Endothelial cell of umbilical vein (primary cell): ENCODE results near the gene MALRD1. TPM values are rescaled to one million over a fixed set of nuclear protein-coding genes. Genes with fewer than 3 reads are reported as not detected.

Experiments used
- BruUV-seq: library from RNA; stranded (reverse); fragments of 400-500 nt; replicated peaks from 2 replicates; lab custom pipeline; 2021; lab: Mats Ljungman, UMichigan
- CTCF ChIA-PET: fragments of 300-600, 350-600 bp; sonication (Branson Sonifier 250); formaldehyde crosslinking; loops from one replicate; lab custom pipeline; 2021; ENCODE audit warnings: antibody characterized with exemption, inconsistent platforms; lab: Charles Lee
- POLR2A ChIA-PET: fragments of 300-600, 350-600 bp; sonication (Branson Sonifier 250); formaldehyde crosslinking; loops from one replicate; lab custom pipeline; 2021; ENCODE audit warnings: antibody characterized with exemption, inconsistent platforms; lab: Charles Lee
- DNase-seq: peaks from one replicate; pipeline ENCODE4 v3.0.0-alpha.2; 2011; ENCODE audit warnings: low read depth, low spot score
- FAIRE-seq: peaks from 2 replicates; lab custom pipeline; 2011; peaks lifted over from hg19 to GRCh38; lab: Jason Lieb, UNC
- H2AFZ ChIP-seq: 2 replicates; pipeline ENCODE4 v1.6.0; 2012; ENCODE audit warnings: low read depth, low read length, control low read depth, inconsistent platforms
- H3K27ac ChIP-seq: 2 replicates; pipeline ENCODE4 v1.5.1; 2011; ENCODE audit warnings: low read depth, mild to moderate bottlenecking, control low read depth, low read length, moderate library complexity; ENCODE audit not compliant: insufficient read depth
- H3K27me3 ChIP-seq, 2 experiments: 2 replicates each; pipeline versions ENCODE4 v1.6.0 to v1.6.1; 2011; ENCODE audit warnings: low read length in 2 of 2, mixed read lengths in 1 of 2; ENCODE audit not compliant: control insufficient read depth in 2 of 2, insufficient read depth in 2 of 2
- H3K36me3 ChIP-seq, 2 experiments: 2 replicates in 1 of 2; 3 replicates in 1 of 2; pipeline ENCODE4 v1.5.1; 2011; ENCODE audit warnings: low read length in 2 of 2, mild to moderate bottlenecking in 1 of 2, moderate library complexity in 1 of 2; ENCODE audit not compliant: control insufficient read depth in 2 of 2, insufficient read depth in 2 of 2; ENCODE audit errors: extremely low read depth in 1 of 2
- H3K4me1 ChIP-seq: 3 replicates; pipeline ENCODE4 v1.5.1; 2011; ENCODE audit warnings: mild to moderate bottlenecking, low read length; ENCODE audit not compliant: control insufficient read depth, insufficient read depth; ENCODE audit errors: extremely low read depth
- H3K4me2 ChIP-seq: 2 replicates; pipeline ENCODE4 v1.6.1; 2011; ENCODE audit warnings: low read length, control low read depth, mixed read lengths; ENCODE audit not compliant: insufficient read depth
- H3K4me3 ChIP-seq, 3 experiments: fragments of 200-600 bp in 1 of 3; sonication (generic), shearing (Covaris generic) in 1 of 3; replicated peaks in 1 of 3; 2 replicates each; pipeline ENCODE4 v1.5.1; 2011 to 2016; ENCODE audit warnings: control low read depth in 3 of 3, low read length in 3 of 3, mild to moderate bottlenecking in 2 of 3, inconsistent platforms in 1 of 3, low read depth in 1 of 3, moderate library complexity in 1 of 3; ENCODE audit not compliant: insufficient read depth in 1 of 3
- H3K79me2 ChIP-seq: 2 replicates; pipeline ENCODE4 v1.6.0; 2012; ENCODE audit warnings: low read length, inconsistent platforms; ENCODE audit not compliant: control insufficient read depth, insufficient read depth
- H3K9ac ChIP-seq: replicated peaks from 2 replicates; pipeline ENCODE3; 2011; ENCODE audit warnings: low read length, control low read depth; ENCODE audit not compliant: insufficient read depth; ENCODE audit errors: extremely low read depth
- H3K9me1 ChIP-seq: replicated peaks from 3 replicates; pipeline ENCODE4 v1.6.0; 2011; ENCODE audit warnings: mild to moderate bottlenecking, low read length; ENCODE audit not compliant: control insufficient read depth, insufficient read depth; ENCODE audit errors: extremely low read depth
- H3K9me3 ChIP-seq: replicated peaks from 2 replicates; pipeline ENCODE4 v1.5.1; 2012; ENCODE audit warnings: low read length, inconsistent platforms; ENCODE audit not compliant: control insufficient read depth, insufficient read depth
- H4K20me1 ChIP-seq: replicated peaks from 2 replicates; pipeline ENCODE3; 2011; ENCODE audit warnings: mild to moderate bottlenecking, low read length; ENCODE audit not compliant: control insufficient read depth, insufficient read depth; ENCODE audit errors: extremely low read depth
- EZH2 ChIP-seq: IDR thresholded peaks from 2 replicates; pipeline ENCODE4 v1.6.1; 2012; ENCODE audit warnings: borderline replicate concordance, low read depth, mild to moderate bottlenecking, moderate library complexity, low read length, inconsistent platforms; ENCODE audit not compliant: severe bottlenecking
- FOS ChIP-seq: IDR thresholded peaks from 2 replicates; pipeline ENCODE4 v1.6.1; 2011; ENCODE audit warnings: mild to moderate bottlenecking, low read length, moderate library complexity, borderline replicate concordance; ENCODE audit not compliant: insufficient read depth
- GATA2 ChIP-seq: IDR thresholded peaks from 2 replicates; pipeline ENCODE4 v1.7.0; 2011; ENCODE audit warnings: low read depth, mild to moderate bottlenecking, moderate library complexity, mixed read lengths, low read length; ENCODE audit not compliant: insufficient read length, insufficient read depth
- JUN ChIP-seq: IDR thresholded peaks from 2 replicates; pipeline ENCODE4 v1.6.1; 2011; ENCODE audit warnings: borderline replicate concordance, low read depth; ENCODE audit not compliant: insufficient read length, insufficient read depth
- MYC ChIP-seq: IDR thresholded peaks from one replicate; pipeline ENCODE4 v1.6.1; 2011; ENCODE audit warnings: mild to moderate bottlenecking, low read depth, low read length
- POLR2A ChIP-seq: IDR thresholded peaks from 2 replicates; pipeline ENCODE4 v1.6.1; 2012; ENCODE audit warnings: low read depth, mild to moderate bottlenecking, control low read depth, low read length
- POLR2AphosphoS5 ChIP-seq: IDR thresholded peaks from 2 replicates; pipeline ENCODE4 v1.6.1; 2012; ENCODE audit warnings: low read depth, mild to moderate bottlenecking, control low read depth, low read length, moderate library complexity; ENCODE audit not compliant: insufficient read depth
- dilution Hi-C: fragments of 300-500 bp; cut with MboI; formaldehyde crosslinking; loops from one replicate; pipeline ENCODE4 v1.15.0; 2019; ENCODE audit warnings: low sequenced_read_pairs; ENCODE audit not compliant: extremely low pct_ligation_motif_present
- intact Hi-C: fragments of 100-400 bp; cut with micrococcal nuclease; formaldehyde crosslinking; loops from one replicate; pipeline ENCODE4 v1.10.0; 2022
- polyA plus RNA-seq, 4 experiments: library from polyadenylated mRNA; depleted of rRNA in 3 of 4; stranded (reverse) in 3 of 4; unstranded in 1 of 4; fragments of >200 nt; gene quantifications; 2 replicates each; pipeline versions ENCODE4 v1.2.1 to v1.2.3, GENCODE V29; 2011 to 2012; ENCODE audit warnings: missing spikeins in 1 of 4
- total RNA-seq: library from RNA; stranded (reverse); gene quantifications from 2 replicates; pipeline ENCODE4 v1.2.3, GENCODE V29; 2021
- TF ChIP-seq, protein P1 (sequence below): IDR thresholded peaks from 2 replicates; pipeline ENCODE4 v1.6.1; 2011; ENCODE audit not compliant: insufficient read depth, insufficient read length
- TF ChIP-seq, protein P2 (sequence below), 2 donors: IDR thresholded peaks; 1 replicate in 1 of 2; 2 replicates in 1 of 2; pipeline ENCODE4 v1.5.1; 2011; ENCODE audit warnings: low read length in 2 of 2, mild to moderate bottlenecking in 2 of 2, moderate library complexity in 2 of 2, control low read depth in 1 of 2, inconsistent platforms in 1 of 2, low read depth in 1 of 2; ENCODE audit not compliant: insufficient read depth in 1 of 2; ENCODE audit errors: extremely low read depth in 1 of 2

Gene MALRD1
- total and polyA plus RNA-seq, 2 donors (not counting 3 experiments of a cell fraction or from before 2014, with no cell fraction given) = not detected

DNA sequence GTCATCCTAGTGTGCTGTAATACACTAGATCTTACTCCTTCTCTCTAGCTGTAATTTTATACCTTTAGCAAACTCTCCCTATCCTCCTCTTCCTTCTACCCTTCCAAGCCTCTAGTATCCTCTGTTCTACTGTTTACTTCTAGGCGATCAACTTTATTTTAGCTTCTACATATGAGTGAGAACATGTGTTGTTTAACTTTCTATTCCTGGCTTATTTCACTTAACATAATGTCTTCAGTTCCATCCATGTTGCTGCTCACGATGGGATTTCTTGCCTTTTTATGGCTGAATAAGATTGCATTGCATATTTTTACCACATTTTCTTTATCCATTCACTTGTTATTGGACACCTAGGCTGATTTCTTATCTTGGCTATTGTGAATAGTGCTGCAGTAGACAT lies 318.6 kb downstream of the MALRD1 start:
- Histone ChIP-seq H3K27me3 (no peaks in the 10 kb centered on the region), H3K79me2 (no peaks in the 10 kb centered on the region), H3K36me3 (no peaks in the 10 kb centered on the region), H3K27ac (no peak overlapping the region), H3K9me3 (peaks cover 2% of the 10 kb centered on the region), H3K4me1 (no peaks in the 10 kb centered on the region), H4K20me1 (no peaks in the 10 kb centered on the region), H3K9me1 (no peaks in the 10 kb centered on the region), H3K4me2 (no peak overlapping the region), H2AFZ (no peak overlapping the region), H3K4me3 (no peak overlapping the region), H3K9ac (no peak overlapping the region)
- FAIRE-seq (no peak), DNase-seq (no peak)
- no TSS peak for BruUV-seq
- ChIA-PET CTCF (no interaction called here), POLR2A (no interaction called here)
- intact Hi-C loops (no loop called here), dilution Hi-C loops (no loop called here)
- TF ChIP-seq GATA2 = no peak
- TF ChIP-seq EZH2 = no peak
- TF ChIP-seq FOS = no peak
- TF ChIP-seq JUN = no peak
- TF ChIP-seq MYC = no peak
- no peak for TF ChIP-seq POLR2AphosphoS5
- TF ChIP-seq, protein P1, sequence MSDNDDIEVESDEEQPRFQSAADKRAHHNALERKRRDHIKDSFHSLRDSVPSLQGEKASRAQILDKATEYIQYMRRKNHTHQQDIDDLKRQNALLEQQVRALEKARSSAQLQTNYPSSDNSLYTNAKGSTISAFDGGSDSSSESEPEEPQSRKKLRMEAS = no peak
- TF ChIP-seq, protein P2, sequence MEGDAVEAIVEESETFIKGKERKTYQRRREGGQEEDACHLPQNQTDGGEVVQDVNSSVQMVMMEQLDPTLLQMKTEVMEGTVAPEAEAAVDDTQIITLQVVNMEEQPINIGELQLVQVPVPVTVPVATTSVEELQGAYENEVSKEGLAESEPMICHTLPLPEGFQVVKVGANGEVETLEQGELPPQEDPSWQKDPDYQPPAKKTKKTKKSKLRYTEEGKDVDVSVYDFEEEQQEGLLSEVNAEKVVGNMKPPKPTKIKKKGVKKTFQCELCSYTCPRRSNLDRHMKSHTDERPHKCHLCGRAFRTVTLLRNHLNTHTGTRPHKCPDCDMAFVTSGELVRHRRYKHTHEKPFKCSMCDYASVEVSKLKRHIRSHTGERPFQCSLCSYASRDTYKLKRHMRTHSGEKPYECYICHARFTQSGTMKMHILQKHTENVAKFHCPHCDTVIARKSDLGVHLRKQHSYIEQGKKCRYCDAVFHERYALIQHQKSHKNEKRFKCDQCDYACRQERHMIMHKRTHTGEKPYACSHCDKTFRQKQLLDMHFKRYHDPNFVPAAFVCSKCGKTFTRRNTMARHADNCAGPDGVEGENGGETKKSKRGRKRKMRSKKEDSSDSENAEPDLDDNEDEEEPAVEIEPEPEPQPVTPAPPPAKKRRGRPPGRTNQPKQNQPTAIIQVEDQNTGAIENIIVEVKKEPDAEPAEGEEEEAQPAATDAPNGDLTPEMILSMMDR (IDR thresholded peaks at IDR 0.05; ENCODE audit: extremely low read depth in 1 of 2, insufficient read depth in 1 of 2, low read depth in 1 of 2, low read length in 2 of 2) = no peak
- TF ChIP-seq POLR2A = no peak
